Kidney (tissue), 14 donors: ENCODE data around the gene PRKCD. TPM values are rescaled to one million over a fixed set of nuclear protein-coding genes. Genes with fewer than 3 reads are reported as not detected.

Experiments used
- DNase-seq, 5 donors: peaks; one replicate each; pipeline ENCODE4 v3.0.0-alpha.2; 2013 to 2020
- FAIRE-seq: peaks from 2 replicates; lab custom pipeline; 2012; peaks lifted over from hg19 to GRCh38; lab: Jason Lieb, UNC
- H3K27ac ChIP-seq, 2 donors: one replicate each; pipeline ENCODE4 v1.7.0; 2013; ENCODE audit warnings: low read depth in 2 of 2, low read length in 2 of 2, inconsistent platforms in 1 of 2
- H3K27me3 ChIP-seq: one replicate; pipeline ENCODE4 v1.7.1; 2013; ENCODE audit warnings: low read length, inconsistent platforms; ENCODE audit not compliant: control insufficient read depth, insufficient read depth
- H3K36me3 ChIP-seq, 3 donors: one replicate each; pipeline versions ENCODE4 v1.7.0 to v1.7.1; 2013; ENCODE audit warnings: low read length in 3 of 3, control low read depth in 1 of 3, inconsistent platforms in 1 of 3; ENCODE audit not compliant: insufficient read depth in 3 of 3, control insufficient read depth in 2 of 3
- H3K4me1 ChIP-seq, 3 donors: one replicate each; pipeline versions ENCODE4 v1.7.0 to v1.7.1; 2013; ENCODE audit warnings: low read length in 3 of 3, inconsistent platforms in 1 of 3, low read depth in 1 of 3; ENCODE audit not compliant: control insufficient read depth in 2 of 3, insufficient read depth in 2 of 3
- H3K4me3 ChIP-seq, 3 donors: one replicate each; pipeline versions ENCODE4 v1.7.0 to v1.8.1; 2013; ENCODE audit warnings: low read length in 3 of 3, control low read depth in 1 of 3, inconsistent platforms in 1 of 3
- H3K9ac ChIP-seq, 3 donors: one replicate each; pipeline versions ENCODE4 v1.7.0 to v1.7.1; 2013; ENCODE audit warnings: low read length in 3 of 3, control low read depth in 1 of 3, inconsistent platforms in 1 of 3
- H3K9me3 ChIP-seq, 3 donors: one replicate each; pipeline versions ENCODE4 v1.7.0 to v1.7.1; 2013; ENCODE audit warnings: low read length in 3 of 3, control low read depth in 1 of 3, inconsistent platforms in 1 of 3; ENCODE audit not compliant: control insufficient read depth in 2 of 3, insufficient read depth in 1 of 3
- intact Hi-C: fragments of 100-400 bp; cut with DNase I; formaldehyde crosslinking; loops from one replicate; pipeline ENCODE4 v1.11.1; 2022
- polyA plus RNA-seq: library from polyadenylated mRNA; stranded (reverse); fragments of 350-450 nt; fragmentation: Illumina TruSeq; extraction: RNeasy Lipid Tissue Mini Kit (QIAGEN cat#74804); gene quantifications from one replicate; pipeline ENCODE4 v1.2.3, GENCODE V29; 2014; ENCODE audit warnings: low read depth, low replicate concordance; ENCODE audit not compliant: insufficient read depth
- total RNA-seq: library from RNA; stranded (reverse); fragmentation: NEBNext Ultra II Directional; extraction: Animal tissue kit (Norgen Biotek cat#: 25700); gene quantifications from one replicate; pipeline ENCODE4 v1.2.1, GENCODE V29; 2021
- TF ChIP-seq, protein P1 (sequence below): IDR thresholded peaks from 3 replicates; pipeline ENCODE4 v1.5.1; 2012; ENCODE audit warnings: mild to moderate bottlenecking, moderate library complexity, borderline replicate concordance; ENCODE audit not compliant: insufficient read depth; ENCODE audit errors: extremely low read depth
- donor health status: control.
- donor health status: control.
- donor health status: control.
- donor health status: control.
- donor health status: control.
- donor health status: DM: yes; HTN: yes; CAD: no.
- donor health status: Normal renal cell carcinoma (clear cell type).

The PRKCD gene
- total and polyA plus RNA-seq, 2 donors from 2014 or later = 26.6 to 29.1 TPM

- Histone ChIP-seq H3K36me3 (peaks cover 0 to 5% (median 4%) of the 10 kb centered on the region in 3 donors), H3K4me1 (peaks cover 0 to 31% (median 13%) of the 10 kb centered on the region in 3 donors), H3K9me3 (no peaks in the 10 kb centered on the region), H3K27me3 (no peaks in the 10 kb centered on the region), H3K4me3 (no peak overlapping the region), H3K27ac (no peak overlapping the region), H3K9ac (no peak overlapping the region)
- no peak for DNase-seq
- intact Hi-C loops = no loop called here
- FAIRE-seq = no peak
- TF ChIP-seq, protein P1, sequence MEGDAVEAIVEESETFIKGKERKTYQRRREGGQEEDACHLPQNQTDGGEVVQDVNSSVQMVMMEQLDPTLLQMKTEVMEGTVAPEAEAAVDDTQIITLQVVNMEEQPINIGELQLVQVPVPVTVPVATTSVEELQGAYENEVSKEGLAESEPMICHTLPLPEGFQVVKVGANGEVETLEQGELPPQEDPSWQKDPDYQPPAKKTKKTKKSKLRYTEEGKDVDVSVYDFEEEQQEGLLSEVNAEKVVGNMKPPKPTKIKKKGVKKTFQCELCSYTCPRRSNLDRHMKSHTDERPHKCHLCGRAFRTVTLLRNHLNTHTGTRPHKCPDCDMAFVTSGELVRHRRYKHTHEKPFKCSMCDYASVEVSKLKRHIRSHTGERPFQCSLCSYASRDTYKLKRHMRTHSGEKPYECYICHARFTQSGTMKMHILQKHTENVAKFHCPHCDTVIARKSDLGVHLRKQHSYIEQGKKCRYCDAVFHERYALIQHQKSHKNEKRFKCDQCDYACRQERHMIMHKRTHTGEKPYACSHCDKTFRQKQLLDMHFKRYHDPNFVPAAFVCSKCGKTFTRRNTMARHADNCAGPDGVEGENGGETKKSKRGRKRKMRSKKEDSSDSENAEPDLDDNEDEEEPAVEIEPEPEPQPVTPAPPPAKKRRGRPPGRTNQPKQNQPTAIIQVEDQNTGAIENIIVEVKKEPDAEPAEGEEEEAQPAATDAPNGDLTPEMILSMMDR = no peak
These were observed 12.1 kb downstream of the PRKCD start for GRCh38 chr3:53173107-53173506.

DNA sequence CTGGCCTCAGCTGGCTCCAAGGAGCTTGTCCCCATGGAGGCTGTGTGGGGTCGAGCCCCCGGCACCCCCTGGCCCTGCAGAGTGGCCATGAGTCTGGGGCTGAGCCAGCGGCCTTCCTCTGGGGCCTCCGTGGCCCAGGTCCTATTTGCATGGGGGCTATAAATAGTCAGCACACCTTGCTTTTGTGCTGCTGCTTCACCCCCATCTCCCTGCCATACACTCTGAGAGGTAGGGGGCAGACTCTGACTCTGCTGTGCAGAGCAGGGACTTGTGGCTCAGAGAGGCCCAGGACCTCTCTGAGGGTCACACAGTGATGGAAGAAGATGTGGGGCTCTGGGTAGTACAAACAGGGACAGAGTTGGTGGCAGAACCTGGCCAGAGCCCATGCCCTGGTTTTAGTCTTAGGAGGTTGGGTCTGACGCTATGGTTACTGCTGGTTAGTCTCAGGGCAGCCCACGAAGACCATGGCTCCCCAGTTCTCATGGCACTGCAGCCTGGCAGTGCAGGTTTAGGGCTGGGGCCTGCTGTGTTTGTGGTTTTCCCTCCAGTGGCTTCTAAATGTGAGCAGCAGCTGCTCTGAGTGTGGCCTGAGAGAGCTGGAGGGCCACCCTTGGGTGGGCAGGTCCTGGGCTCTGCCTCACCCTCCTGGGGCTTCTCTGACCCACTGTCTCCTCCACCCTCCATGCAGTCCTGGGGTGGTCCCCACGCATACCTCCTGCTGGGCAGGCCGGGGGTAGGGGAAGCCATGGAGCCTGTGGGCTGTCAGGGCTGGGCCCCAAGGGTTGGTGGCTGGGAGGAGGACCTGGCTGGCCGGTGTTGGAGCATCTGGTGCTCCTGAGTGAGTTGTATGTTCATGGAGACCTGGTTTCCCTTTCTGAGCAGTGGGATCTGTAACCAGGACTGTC, 13.6 kb downstream of the PRKCD start:
- Histone ChIP-seq H3K27me3 (no peaks in the 10 kb centered on the region), H3K9me3 (no peaks in the 10 kb centered on the region), H3K4me1 (peaks cover 0 to 22% (median 4%) of the 10 kb centered on the region in 3 donors), H3K9ac (no peak overlapping the region), H3K4me3 (no peak overlapping the region), H3K36me3 (peaks cover 0 to 19% (median 13%) of the 10 kb centered on the region in 3 donors), H3K27ac (no peak overlapping the region)
- TF ChIP-seq, protein P1 = no peak
- FAIRE-seq = no peak
- peak in 1 of 5 donors; percentile 49 for DNase-seq
- intact Hi-C loops = no loop called here

- intact Hi-C loops = no loop called here
- Histone ChIP-seq H3K9me3 (no peaks in the 10 kb centered on the region), H3K36me3 (peaks cover 0 to 28% (median 19%) of the 10 kb centered on the region in 3 donors), H3K4me3 (no peak overlapping the region), H3K9ac (no peak overlapping the region), H3K27ac (no peak overlapping the region), H3K27me3 (no peaks in the 10 kb centered on the region), H3K4me1 (peaks cover 0 to 11% (median 0%) of the 10 kb centered on the region in 3 donors)
- FAIRE-seq = no peak
- TF ChIP-seq, protein P1 = no peak
- no peak for DNase-seq
These were observed 14.9 kb downstream of the PRKCD start for GRCh38 chr3:53175613-53176540.
